Measurements from ENCODE around the gene PAQR4.

PAQR4 gene

GRCh38 chr16:2938206-2938605 lies 30.9 kb upstream of the PAQR4 start (continued):
- TF ChIP-seq ELK4 (IDR thresholded peaks at IDR 0.05; ENCODE audit: borderline replicate concordance, low read depth, low read length) (no peak), ZNF48 (tag by site-specific recombination; IDR thresholded peaks at IDR 0.05) (no peak), ZNF791 (tag by site-specific recombination; IDR thresholded peaks at IDR 0.05) (no peak), GLI2 (tag by site-specific recombination; IDR thresholded peaks at IDR 0.05; ENCODE audit: borderline replicate concordance, low read depth) (no peak), ZNF639 (tag by site-specific recombination; IDR thresholded peaks at IDR 0.05) (no peak)

- POLR2A ChIA-PET: no interaction called here
- H3K27ac ChIP-seq (ENCODE audit: extremely low read depth, low read depth, low read length): no peak overlapping the region
- H3K4me3 ChIP-seq (ENCODE audit: low read depth, low read length): no peak overlapping the region
- peak; percentile 77 for TF ChIP-seq ZNF449 (tag by site-specific recombination; IDR thresholded peaks at IDR 0.05)
- TF ChIP-seq SP2 (tag by site-specific recombination; IDR thresholded peaks at IDR 0.05): no peak
- no peak for TF ChIP-seq GLIS1 (tag by site-specific recombination; IDR thresholded peaks at IDR 0.05)
- TF ChIP-seq ZFP69B (tag by site-specific recombination; IDR thresholded peaks at IDR 0.05): no peak
- no peaks in the 10 kb centered on the region for H3K9me3 ChIP-seq (ENCODE audit: control insufficient read depth, insufficient read depth, low read depth, low read length)
- no peaks in the 10 kb centered on the region for H3K4me1 ChIP-seq (ENCODE audit: control insufficient read depth, insufficient read depth, low read length)
- H3K36me3 ChIP-seq (ENCODE audit: control insufficient read depth in 2 of 2, insufficient read depth in 1 of 2, low read length in 2 of 2): peaks cover 11 to 79% of the 10 kb centered on the region in 2 experiments; a peak in 2 of 3 replicates
- CTCF ChIA-PET: interaction anchor here (1.9 to 3.8 kb wide), 2 partner anchors 13 to 22 kb away, joined by 5 to 20 read pairs; no protein-coding TSS in a partner anchor
Observed at GRCh38 chr16:2939968-2940367, 29.2 kb upstream of the PAQR4 start.

GRCh38 chr16:2942045-2942444 lies 27.1 kb upstream of the PAQR4 start:
- Histone ChIP-seq H3K27ac (ENCODE audit: extremely low read depth, low read depth, low read length) (no peak overlapping the region), H3K9me3 (ENCODE audit: control insufficient read depth, insufficient read depth, low read depth, low read length) (no peaks in the 10 kb centered on the region), H3K4me3 (ENCODE audit: low read depth, low read length) (no peak overlapping the region), H3K4me1 (ENCODE audit: control insufficient read depth, insufficient read depth, low read length) (no peaks in the 10 kb centered on the region), H3K36me3 (ENCODE audit: control insufficient read depth in 2 of 2, insufficient read depth in 1 of 2, low read length in 2 of 2) (peaks cover 11 to 68% of the 10 kb centered on the region in 2 experiments; a peak in 2 of 3 replicates)
- TF ChIP-seq ZIC2 (tag by site-specific recombination; IDR thresholded peaks at IDR 0.05): no peak
- no peak for TF ChIP-seq KLF10 (tag by site-specific recombination; IDR thresholded peaks at IDR 0.05)
- no peak for TF ChIP-seq ZNF280C (tag by site-specific recombination; IDR thresholded peaks at IDR 0.05)
- no peak for TF ChIP-seq ZNF366 (tag by site-specific recombination; conservative IDR thresholded peaks at IDR 0.05)
- TF ChIP-seq SCRT2 (tag by site-specific recombination; IDR thresholded peaks at IDR 0.05): no peak
- TF ChIP-seq ZNF621 (tag by site-specific recombination; IDR thresholded peaks at IDR 0.05): no peak
- no peak for TF ChIP-seq ZNF394 (tag by site-specific recombination; IDR thresholded peaks at IDR 0.05; ENCODE audit: borderline replicate concordance)
- TF ChIP-seq ZNF138 (tag by site-specific recombination; IDR thresholded peaks at IDR 0.05; ENCODE audit: borderline replicate concordance): no peak
- TF ChIP-seq ZFP69B (tag by site-specific recombination; IDR thresholded peaks at IDR 0.05): no peak
- TF ChIP-seq ZNF155 (tag by site-specific recombination; IDR thresholded peaks at IDR 0.05): no peak
- no peak for TF ChIP-seq ZNF292 (tag by site-specific recombination; IDR thresholded peaks at IDR 0.05; ENCODE audit: borderline replicate concordance, low read depth)
- no peak for TF ChIP-seq ZNF76 (tag by site-specific recombination; IDR thresholded peaks at IDR 0.05; ENCODE audit: borderline replicate concordance, low read depth)
- TF ChIP-seq ZNF777 (tag by site-specific recombination; IDR thresholded peaks at IDR 0.05; ENCODE audit: borderline replicate concordance): no peak
- TF ChIP-seq KLF7 (tag by site-specific recombination; IDR thresholded peaks at IDR 0.05; ENCODE audit: borderline replicate concordance): no peak
- CTCF ChIA-PET: interaction anchor here (0.6 to 2.4 kb wide), 5 partner anchors 15 to 250 kb away, joined by 3 to 15 read pairs (median 3); no protein-coding TSS in a partner anchor
- POLR2A ChIA-PET: interaction anchor here (0.6 kb wide), 1 partner anchor 45 kb away, joined by 4 read pairs; no protein-coding TSS in a partner anchor

All from HEK293 (cell line).